HepG2 (cell line): ENCODE results near the gene ABCB9. TPM values are rescaled to one million over a fixed set of nuclear protein-coding genes. Genes with fewer than 3 reads are reported as not detected.
"Not testable (repeated sequence)": the region's sequence is repeated elsewhere in the genome, so short reads cannot be mapped to it uniquely, and the experiment has no call there.

ENCODE experiments used
- ATAC-seq: fragments of 200-7000 bp; cut with Tn5 transposase; 3 replicates; pipeline ENCODE4 v1.9.1; 2020; ENCODE audit warnings: mild to moderate bottlenecking, moderate library complexity
- BruUV-seq: library from RNA; stranded (reverse); fragments of 400-500 nt; replicated peaks from 2 replicates; lab custom pipeline; 2021; lab: Mats Ljungman, UMichigan
- CTCF ChIA-PET: fragments of 300-600 bp; formaldehyde crosslinking; extraction: SDS; loops from one replicate; lab custom pipeline; 2021; ENCODE audit warnings: low total read pairs, inconsistent platforms, low intra/inter-chr PET ratio; lab: Yijun Ruan, JAX
- POLR2A ChIA-PET: fragments of 350-600 bp; sonication (Branson Sonifier 250); formaldehyde crosslinking; loops from one replicate; lab custom pipeline; 2020; ENCODE audit warnings: antibody characterized with exemption, inconsistent platforms; lab: Yijun Ruan, JAX
- DNase-seq: peaks from one replicate; pipeline ENCODE4 v3.0.0-alpha.2; 2015; ENCODE audit warnings: low spot score
- FAIRE-seq: peaks from 3 replicates; lab custom pipeline; 2011; peaks lifted over from hg19 to GRCh38; lab: Jason Lieb, UNC
- H2AFZ ChIP-seq: one replicate; pipeline ENCODE4 v1.6.1; 2011; ENCODE audit warnings: low read length, inconsistent platforms
- H3K27ac ChIP-seq: fragments of 300-600 bp; 3 replicates; pipeline ENCODE4 v1.8.0; 2011; ENCODE audit warnings: mixed run types, mild to moderate bottlenecking, mixed read lengths, low read length, inconsistent platforms; ENCODE audit not compliant: insufficient read depth; ENCODE audit errors: extremely low read length
- H3K27me3 ChIP-seq, 2 experiments: fragments of 200-600 bp in 1 of 2; 2 replicates in 1 of 2; 3 replicates in 1 of 2; pipeline versions ENCODE4 v1.6.0 to v1.8.0; 2011; ENCODE audit warnings: low read length in 2 of 2, mild to moderate bottlenecking in 2 of 2, moderate library complexity in 2 of 2, inconsistent platforms in 1 of 2; ENCODE audit not compliant: insufficient read depth in 2 of 2, control insufficient read depth in 1 of 2
- H3K36me3 ChIP-seq, 2 experiments: fragments of 200-600 bp in 1 of 2; replicated peaks in 1 of 2; 2 replicates in 1 of 2; 3 replicates in 1 of 2; pipeline versions ENCODE4 v1.5.1 to v1.8.0; 2011; ENCODE audit warnings: low read length in 2 of 2, inconsistent platforms in 1 of 2; ENCODE audit not compliant: insufficient read depth in 2 of 2, control insufficient read depth in 1 of 2
- H3K4me1 ChIP-seq: 2 replicates; pipeline ENCODE4 v1.5.1; 2012; ENCODE audit warnings: low read length, inconsistent platforms; ENCODE audit not compliant: insufficient read depth
- H3K4me2 ChIP-seq: 2 replicates; pipeline ENCODE4 v1.6.0; 2011; ENCODE audit warnings: low read depth, low read length, inconsistent platforms
- H3K4me3 ChIP-seq, 3 experiments: fragments of 200-600 bp in 1 of 3; sonication (generic), shearing (Covaris generic) in 1 of 3; replicated peaks in 1 of 3; 2 replicates each; pipeline ENCODE4 v1.5.1; 2011 to 2016; ENCODE audit warnings: low read length in 3 of 3, inconsistent platforms in 2 of 3, low read depth in 2 of 3, mild to moderate bottlenecking in 2 of 3, control low read depth in 1 of 3, mixed read lengths in 1 of 3; ENCODE audit not compliant: insufficient read depth in 1 of 3
- H3K79me2 ChIP-seq: one replicate; pipeline ENCODE4 v1.6.1; 2011; ENCODE audit warnings: low read length, inconsistent platforms; ENCODE audit not compliant: insufficient read depth
- H3K9ac ChIP-seq: 2 replicates; pipeline ENCODE4 v1.6.0; 2011; ENCODE audit warnings: mild to moderate bottlenecking, low read depth, low read length, inconsistent platforms; ENCODE audit not compliant: insufficient read depth
- H3K9me3 ChIP-seq: 2 replicates; pipeline ENCODE4 v1.5.1; 2012; ENCODE audit warnings: mild to moderate bottlenecking, low read length
- H4K20me1 ChIP-seq: 2 replicates; pipeline ENCODE4 v1.6.0; 2011; ENCODE audit warnings: inconsistent platforms, mild to moderate bottlenecking, low read length, moderate library complexity; ENCODE audit not compliant: insufficient read depth
- GRHL1 ChIP-seq: sonication (generic); formaldehyde crosslinking; conservative IDR thresholded peaks from 2 replicates; pipeline ENCODE4 v1.8.0; 2022; ENCODE audit warnings: missing genetic modification reagents
- KDM2A ChIP-seq: sonication (generic); formaldehyde crosslinking; IDR thresholded peaks from 2 replicates; pipeline ENCODE4 v1.4.0; 2020; ENCODE audit warnings: low read depth, missing genetic modification reagents, borderline replicate concordance
- ZNF644 ChIP-seq: IDR thresholded peaks from 2 replicates; pipeline ENCODE4 v1.6.1; 2016; ENCODE audit warnings: low read depth
- WGBS: methylation state at CpG from one replicate; pipeline ENCODE4 v1.1.6; 2017; ENCODE audit warnings: low lambda C conversion rate; 5-methylcytosine and 5-hydroxymethylcytosine counted together
- in situ Hi-C: cut with HindIII; loops from 2 replicates; pipeline ENCODE4 v1.10.0; 2017; ENCODE audit warnings: low pct_unique_long_range_greater_than_20kb; ENCODE audit not compliant: extremely low pct_ligation_motif_present
- intact Hi-C: fragments of 100-400 bp; cut with micrococcal nuclease; formaldehyde crosslinking; loops from one replicate; pipeline ENCODE4 v1.10.0; 2022; ENCODE audit not compliant: unreplicated experiment
- polyA plus RNA-seq, 8 experiments: library from polyadenylated mRNA; depleted of rRNA in 3 of 8; stranded (reverse) in 7 of 8; unstranded in 1 of 8; fragments of >200 nt; fragmentation: Illumina TruSeq in 4 of 8; extraction: Trizol in 4 of 8; gene quantifications; 2 replicates each; pipeline versions ENCODE4 v1.2.1 to v1.2.3, GENCODE V29; 2011 to 2016; ENCODE audit warnings: low read depth in 4 of 8, missing spikeins in 1 of 8, mixed read lengths in 1 of 8; ENCODE audit not compliant: insufficient read depth in 1 of 8
- total RNA-seq, 5 experiments: library from RNA; depleted of rRNA; stranded (reverse); fragments of >200 nt; fragmentation: Illumina TruSeq; extraction: Trizol; gene quantifications; 2 replicates each; pipeline ENCODE4 v1.2.3, GENCODE V29; 2016; ENCODE audit warnings: low read depth in 1 of 5

ABCB9 gene
- total and polyA plus RNA-seq, 2 of the 13 experiments (the other 11 are each of a cell fraction or from before 2014, with no cell fraction given): 5.1 to 6.0 TPM

GRCh38 chr12:122965851-122966742, at the start of gene ABCB9 (continued):
- TF ChIP-seq KDM2A (CRISPR knock-in tag): peak; percentile 79
- TF ChIP-seq ZNF644: no peak
- TF ChIP-seq GRHL1: no peak

GRCh38 chr12:123014473-123014872, 48.2 kb upstream of the ABCB9 start:
- ATAC-seq, H3K9ac ChIP-seq, H3K27me3 ChIP-seq, FAIRE-seq, H3K79me2 ChIP-seq, in situ Hi-C loops, BruUV-seq, CTCF ChIA-PET, H3K4me2 ChIP-seq, DNase-seq, H2AFZ ChIP-seq, H4K20me1 ChIP-seq, H3K9me3 ChIP-seq, intact Hi-C loops, H3K27ac ChIP-seq, POLR2A ChIA-PET, H3K4me3 ChIP-seq: not testable (repeated sequence)
- 96% methylated on average over 4 of the region's 4 CpGs for WGBS
- peaks cover 7 to 26% of the 10 kb centered on the region in 2 experiments; a peak in 4 of 5 replicates for H3K36me3 ChIP-seq
- H3K4me1 ChIP-seq: peaks cover 13% of the 10 kb centered on the region
